SK-N-SH treated with all-trans-retinoic acid at 6 μM for 48 hours (cell line): ENCODE data around the gene PPM1H.

Source experiments
- CREB5 ChIP-seq: fragments of 250-450 bp; sonication (Bioruptor Pico); IDR thresholded peaks from 2 replicates; pipeline ENCODE4 v1.5.1; 2020; ENCODE audit warnings: low read depth, mild to moderate bottlenecking, moderate library complexity
- CSDC2 ChIP-seq: fragments of 250-450 bp; sonication (Bioruptor Pico); IDR thresholded peaks from 2 replicates; pipeline ENCODE4 v1.5.0; 2020; ENCODE audit warnings: mild to moderate bottlenecking, moderate library complexity
- PATZ1 ChIP-seq: fragments of 250-450 bp; sonication (Bioruptor Pico); IDR thresholded peaks from 2 replicates; pipeline ENCODE4 v1.8.0; 2020; ENCODE audit warnings: mild to moderate bottlenecking, moderate library complexity, borderline replicate concordance
- PPARA ChIP-seq: fragments of 250-450 bp; sonication (Bioruptor Pico); IDR thresholded peaks from 2 replicates; pipeline ENCODE4 v1.5.0; 2020; ENCODE audit warnings: mild to moderate bottlenecking, borderline replicate concordance
- TSHZ2 ChIP-seq: fragments of 250-450 bp; sonication (Bioruptor Pico); IDR thresholded peaks from 2 replicates; pipeline ENCODE4 v1.5.0; 2020; ENCODE audit warnings: mild to moderate bottlenecking, moderate library complexity
- ZNF70 ChIP-seq: fragments of 450-650 bp; formaldehyde crosslinking; IDR thresholded peaks from 2 replicates; pipeline ENCODE4 v1.5.0; 2020; ENCODE audit warnings: mild to moderate bottlenecking, moderate library complexity

GRCh38 chr12:62844915-62845314 is 90.0 kb downstream of the PPM1H start:
- TF ChIP-seq PATZ1 (CRISPR knock-in tag), result no peak
- TF ChIP-seq CREB5 (CRISPR knock-in tag), result no peak
- no peak for TF ChIP-seq ZNF70 (CRISPR knock-in tag)
- no peak for TF ChIP-seq TSHZ2 (CRISPR knock-in tag)
- no peak for TF ChIP-seq PPARA (CRISPR knock-in tag)
- TF ChIP-seq CSDC2, result no peak
